GF-D8 (cell line): ENCODE results near the gene ZDHHC6.
"Not testable (repeated sequence)": the region's sequence is repeated elsewhere in the genome, so short reads cannot be mapped to it uniquely, and the experiment has no call there.

Experiments
- DNase-seq: peaks from one replicate; lab custom pipeline; 2025; lab: John Stamatoyannopoulos, UW

The ZDHHC6 gene

DNA sequence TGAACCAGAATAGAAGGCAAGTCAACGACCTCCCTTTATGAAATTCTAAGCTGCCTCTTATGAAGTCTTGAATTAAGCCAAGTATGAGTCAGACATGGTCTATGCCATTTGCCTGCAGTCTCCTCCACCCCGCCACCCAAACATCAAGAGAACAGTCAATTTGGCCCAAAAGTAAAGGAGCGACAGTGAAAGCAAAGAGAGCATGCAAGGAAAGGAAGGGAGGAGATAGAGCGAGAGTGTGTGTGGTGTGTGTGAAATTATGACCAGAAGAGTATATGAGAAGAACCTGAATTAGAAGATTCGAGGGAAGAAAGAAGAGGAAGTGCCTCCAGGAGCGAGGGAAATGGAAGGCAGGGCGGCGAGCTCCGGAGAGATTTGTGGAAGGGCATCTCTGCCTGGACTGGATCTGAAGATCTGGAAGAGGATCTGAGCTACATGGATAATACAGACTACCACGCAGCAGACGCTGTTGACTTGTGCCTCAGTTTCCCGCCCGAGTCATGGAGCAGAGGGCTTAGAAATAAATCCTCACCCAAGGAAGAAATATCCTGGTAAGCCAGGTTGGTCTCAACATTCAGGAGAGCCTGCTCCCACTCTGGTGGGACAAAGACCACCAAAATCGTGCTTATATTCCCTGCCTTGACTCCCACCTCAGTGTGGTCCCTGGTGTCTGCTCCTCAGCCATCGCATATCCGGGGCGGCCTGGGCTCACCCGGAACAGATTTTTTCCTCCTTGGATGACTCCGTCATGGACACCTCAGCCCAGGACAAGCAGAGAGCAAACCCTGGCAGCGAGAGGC, 459 bp downstream of the ZDHHC6 start:
- DNase-seq = no peak

DNA sequence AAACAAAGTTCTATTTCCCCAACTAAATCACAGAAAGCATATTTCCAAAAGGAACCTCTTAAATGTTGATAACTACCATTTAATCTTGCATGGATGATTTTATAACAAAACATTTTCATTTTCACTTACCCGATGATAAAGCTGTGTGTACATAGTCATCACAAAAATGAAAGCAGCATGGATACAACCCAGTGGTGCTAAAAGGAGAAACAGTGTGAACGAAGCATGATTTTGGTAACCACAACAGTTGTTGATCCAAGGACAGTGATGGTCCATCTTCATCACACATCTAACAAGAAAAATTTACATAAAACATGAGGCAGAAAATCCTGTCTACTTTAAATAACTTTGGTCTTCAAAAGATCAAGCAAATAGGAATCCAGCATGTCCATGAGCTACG, 4.7 kb downstream of the ZDHHC6 start:
- DNase-seq = no peak

DNA sequence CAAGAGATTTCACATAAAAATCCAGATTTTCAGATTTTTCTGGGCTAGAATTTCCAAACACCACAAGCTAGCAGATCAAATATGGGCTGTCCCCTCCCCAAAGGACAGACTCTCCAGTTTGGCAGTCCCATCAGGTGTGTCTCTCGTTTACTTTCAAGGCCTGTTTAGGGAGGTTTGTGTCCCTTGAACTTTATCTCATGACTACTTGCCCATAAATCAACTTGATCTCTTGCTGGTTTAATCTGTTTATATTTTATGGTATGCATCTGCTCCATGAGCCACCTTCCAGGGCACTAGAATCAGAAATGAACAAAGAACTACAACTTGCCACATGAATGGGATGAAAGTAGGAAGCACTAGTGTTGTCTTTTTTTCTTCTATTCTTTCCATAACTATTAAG, 5.2 kb downstream of the ZDHHC6 start:
- no peak for DNase-seq

DNA sequence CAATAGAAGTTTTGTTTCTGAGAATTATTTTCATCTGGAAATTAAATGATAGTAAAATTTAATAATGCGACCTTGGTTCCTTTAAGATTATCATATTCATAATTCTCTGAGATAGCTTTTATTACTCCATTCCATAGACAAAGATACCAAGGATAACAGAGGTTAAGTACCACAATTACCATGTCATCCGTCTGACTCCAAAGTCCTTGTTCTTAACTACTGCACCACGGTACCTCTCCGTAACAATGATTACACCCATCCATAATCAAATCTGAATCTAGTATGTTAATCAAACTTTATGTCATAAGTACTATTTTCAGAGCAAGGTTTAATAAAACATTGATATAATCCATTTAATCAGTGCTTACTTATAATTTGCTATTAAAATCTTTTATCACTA, 8.4 kb downstream of the ZDHHC6 start:
- no peak for DNase-seq

DNA sequence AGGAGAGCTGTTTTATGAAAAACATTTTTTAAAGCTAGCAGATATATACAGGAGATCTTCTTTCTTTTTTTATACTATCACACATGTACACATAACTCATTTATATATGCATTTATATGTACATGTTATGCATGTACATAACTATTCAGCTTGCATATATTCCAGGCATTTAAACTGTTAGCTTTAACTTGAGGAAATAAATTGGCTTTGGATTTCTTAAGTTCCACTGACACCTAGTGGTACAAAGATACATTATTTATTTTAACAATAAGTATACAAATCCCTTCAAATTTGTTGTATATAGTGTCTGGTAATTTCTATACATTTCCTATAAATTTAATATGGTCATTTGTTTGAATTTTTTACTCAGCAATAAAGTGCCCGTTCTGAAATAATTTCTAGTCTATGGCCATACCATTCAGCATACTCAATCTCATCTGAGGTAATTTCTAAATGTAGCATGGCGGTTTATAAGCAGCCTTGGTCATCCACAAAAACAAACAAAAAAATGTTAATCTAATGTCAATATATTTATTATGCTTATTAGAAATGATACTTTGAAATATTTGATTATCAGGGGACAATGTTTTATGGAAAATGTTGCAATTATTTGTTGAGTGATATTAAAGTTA, 11.6 kb downstream of the ZDHHC6 start:
- no peak for DNase-seq

DNA sequence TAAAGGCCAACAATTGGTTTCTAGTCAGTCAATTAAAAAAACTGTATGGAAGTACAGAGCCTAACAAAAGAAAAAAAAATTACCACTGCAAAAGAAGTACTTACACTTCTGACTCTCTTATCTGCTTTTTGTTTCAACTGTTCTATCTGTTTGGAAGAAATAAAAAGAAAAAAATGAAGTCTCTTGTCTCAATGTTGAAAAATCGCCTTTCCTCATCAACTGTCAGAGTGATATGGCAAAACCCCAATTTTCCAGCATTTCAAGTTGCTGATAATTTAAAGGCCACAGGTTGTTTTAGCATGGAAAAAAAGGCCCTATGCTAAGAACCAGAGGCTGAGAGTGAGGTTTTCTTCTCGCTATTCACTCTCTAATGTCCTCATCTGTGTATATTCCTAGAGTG, 13.6 kb downstream of the ZDHHC6 start:
- no peak for DNase-seq

DNA sequence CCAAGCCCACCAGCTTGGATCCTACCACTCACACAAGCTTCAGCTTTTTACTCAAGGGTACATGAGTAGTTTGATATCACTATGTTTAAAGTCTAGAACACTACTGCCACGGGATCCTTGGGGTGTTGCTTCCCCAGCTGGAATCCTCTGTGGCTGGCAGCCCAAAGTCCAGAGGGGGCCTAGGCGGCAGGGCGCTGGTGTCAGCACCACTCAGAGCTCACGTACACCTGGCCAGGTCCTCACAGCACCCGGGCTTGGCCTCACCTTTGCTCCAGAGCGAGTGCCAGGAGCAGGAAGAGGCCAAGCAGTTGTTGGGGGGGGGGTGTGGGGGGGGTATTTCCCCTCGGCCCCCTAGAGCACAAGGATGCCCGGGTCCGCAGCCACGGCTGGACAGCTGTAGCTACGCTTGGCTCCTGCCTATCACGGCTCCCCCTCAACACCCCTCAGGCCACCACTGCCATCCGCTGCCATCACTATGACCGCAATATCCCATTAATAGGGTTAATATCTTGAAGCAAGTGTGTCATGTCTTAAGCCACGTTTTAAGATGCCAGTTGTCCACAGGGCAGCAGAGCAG, 17.0 kb downstream of the ZDHHC6 start:
- no peak for DNase-seq

DNA sequence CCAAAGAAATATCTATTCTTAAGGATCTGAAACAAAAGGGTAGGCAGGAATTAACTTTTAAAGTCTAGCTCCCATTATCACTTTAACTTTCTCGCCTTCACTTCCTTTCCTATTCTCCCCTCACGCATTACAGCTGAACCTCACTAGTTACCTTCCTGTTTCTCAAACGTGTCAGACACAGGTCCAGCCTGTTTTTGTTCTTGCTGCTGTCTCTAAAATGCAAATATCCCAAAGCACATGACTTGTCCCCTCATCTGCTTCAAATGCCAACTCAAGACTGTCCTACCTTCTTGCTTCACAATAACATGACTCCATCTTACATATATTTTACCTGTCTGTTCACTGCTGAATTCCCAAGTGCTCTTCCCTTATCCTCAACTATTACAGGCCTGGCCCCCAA, 17.6 kb downstream of the ZDHHC6 start:
- DNase-seq = no peak

DNA sequence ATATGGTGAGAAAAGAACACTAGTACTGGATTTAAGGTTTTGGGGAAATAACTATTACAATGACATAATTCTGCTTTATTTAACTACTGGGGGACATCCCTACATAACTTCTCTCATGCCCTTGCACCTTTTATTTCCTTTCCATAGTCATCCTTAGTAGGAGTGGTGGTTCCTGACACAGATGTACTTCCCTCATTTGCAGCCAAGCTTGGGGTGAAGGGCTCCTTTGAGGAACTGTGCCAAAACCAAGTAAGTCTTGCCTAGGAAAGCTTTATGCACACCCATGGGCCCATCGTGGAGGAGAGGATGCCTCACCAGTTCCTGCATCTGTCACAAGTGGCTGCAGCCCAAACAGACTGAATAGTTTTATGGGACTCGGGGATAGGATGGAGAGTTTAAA, 20.6 kb downstream of the ZDHHC6 start:
- DNase-seq = no peak

DNA sequence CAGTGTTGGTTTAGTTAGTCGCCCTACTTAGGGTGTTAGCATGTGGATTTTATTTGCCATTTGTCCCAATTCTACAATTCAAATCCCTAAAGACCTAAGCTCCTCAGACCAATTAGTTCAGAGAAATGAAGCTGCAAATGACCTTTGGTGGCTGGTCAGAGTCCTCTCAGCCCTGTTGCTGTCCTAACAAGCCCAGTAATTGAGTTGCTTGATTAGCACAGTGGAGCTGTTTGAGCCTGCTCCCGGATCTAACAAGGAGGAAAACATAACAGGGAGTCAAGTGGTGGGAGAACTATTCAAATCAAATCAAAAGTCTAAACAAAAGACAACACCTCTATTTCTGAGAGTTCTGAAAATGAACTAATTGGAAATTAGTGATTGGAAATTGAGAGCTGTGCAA, 22.1 kb downstream of the ZDHHC6 start:
- DNase-seq = no peak

DNA sequence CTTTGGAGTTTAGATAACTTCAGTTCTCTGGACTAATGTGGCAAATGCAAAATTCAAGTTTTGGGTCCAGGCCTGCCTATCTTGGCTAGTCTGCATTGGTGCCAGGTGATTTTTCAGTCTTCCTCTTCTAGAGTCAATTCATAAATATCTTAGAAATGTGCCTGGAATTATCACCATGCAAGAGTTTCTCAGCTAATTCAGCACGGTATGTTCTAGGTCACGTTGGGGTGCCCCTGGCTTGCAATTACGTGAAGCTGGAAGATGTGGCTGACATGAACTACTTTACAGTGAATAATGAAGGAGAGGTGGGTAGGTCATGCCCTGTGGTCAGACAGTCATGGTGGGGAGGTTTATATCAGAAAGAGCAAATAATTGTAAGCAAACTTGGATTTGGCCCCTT, 25.0 kb downstream of the ZDHHC6 start:
- no peak for DNase-seq

DNA sequence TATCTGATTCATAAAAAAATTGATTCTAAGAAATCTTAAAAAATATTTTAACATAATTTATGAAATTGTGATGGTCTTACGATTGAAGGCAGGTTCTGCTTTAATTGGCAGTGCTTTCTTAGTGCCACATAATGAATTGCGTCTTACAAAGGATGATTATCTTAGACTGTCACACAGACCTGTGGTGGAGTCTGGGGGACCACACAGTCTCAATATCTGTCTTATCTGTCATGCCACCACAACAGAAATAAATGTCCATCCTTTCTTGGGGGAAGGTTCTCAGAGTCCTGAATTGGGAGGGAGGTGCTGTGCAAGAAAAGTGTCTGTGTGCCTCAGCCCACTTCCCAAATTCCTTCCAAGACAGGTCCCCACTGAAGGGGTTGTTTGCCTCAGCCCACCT, 34.0 kb downstream of the ZDHHC6 start:
- DNase-seq = no peak

DNA sequence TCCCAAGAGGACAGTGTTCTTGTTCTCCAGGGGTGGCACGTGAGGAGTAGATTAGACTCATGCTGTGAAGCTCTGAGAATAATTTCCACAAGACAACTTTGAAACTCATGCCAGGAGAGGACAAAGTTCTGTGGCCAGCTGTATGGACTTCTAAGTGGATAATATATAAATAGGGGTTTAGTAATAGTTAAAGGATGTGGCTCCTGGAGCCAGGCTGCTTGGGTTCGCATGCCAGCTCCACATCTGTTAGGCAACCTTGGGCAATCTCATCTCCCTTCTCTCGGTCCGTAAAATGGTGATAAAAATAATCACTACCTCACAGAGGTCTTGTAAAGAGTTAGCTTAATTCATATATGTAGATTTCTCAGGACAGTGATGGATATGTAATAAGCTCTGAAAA, 37.0 kb downstream of the ZDHHC6 start:
- no peak for DNase-seq

DNA sequence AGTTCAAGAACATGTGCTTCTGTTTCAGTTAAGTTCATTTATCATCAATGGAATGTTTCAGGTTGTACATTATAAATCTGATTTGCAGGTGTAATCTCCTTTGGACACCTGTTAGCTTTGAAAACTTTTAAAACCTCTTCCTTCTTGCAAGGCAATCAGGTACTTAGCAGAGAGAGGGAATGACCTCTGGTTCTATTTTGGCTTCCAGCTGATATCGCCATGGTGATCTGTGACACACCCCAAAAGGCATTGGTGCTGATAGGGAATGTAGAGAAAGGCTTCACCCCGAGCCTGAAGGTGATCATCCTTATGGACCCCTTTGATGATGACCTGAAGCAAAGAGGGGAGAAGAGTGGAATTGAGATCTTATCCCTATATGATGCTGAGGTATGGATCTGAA, 37.4 kb downstream of the ZDHHC6 start:
- no peak for DNase-seq

DNA sequence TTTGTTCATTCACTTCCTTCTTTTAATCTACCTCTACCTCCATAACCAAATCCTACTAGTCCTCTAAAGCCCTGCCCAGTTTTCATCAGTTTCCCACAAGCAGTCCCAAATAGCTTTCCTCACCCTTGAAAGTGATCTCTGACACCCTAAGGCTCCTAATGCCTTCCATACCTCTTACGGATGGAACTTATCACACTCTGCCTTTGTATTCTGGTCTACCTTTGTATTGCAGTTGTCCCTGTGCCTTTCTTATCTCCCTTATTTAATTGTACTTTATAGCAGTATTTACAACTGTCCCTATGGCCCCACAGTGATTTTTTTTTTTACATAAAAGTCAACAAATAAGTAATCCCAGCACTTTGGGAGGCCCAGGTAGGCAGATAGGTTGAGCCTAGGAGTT, 39.0 kb downstream of the ZDHHC6 start:
- DNase-seq = no peak

DNA sequence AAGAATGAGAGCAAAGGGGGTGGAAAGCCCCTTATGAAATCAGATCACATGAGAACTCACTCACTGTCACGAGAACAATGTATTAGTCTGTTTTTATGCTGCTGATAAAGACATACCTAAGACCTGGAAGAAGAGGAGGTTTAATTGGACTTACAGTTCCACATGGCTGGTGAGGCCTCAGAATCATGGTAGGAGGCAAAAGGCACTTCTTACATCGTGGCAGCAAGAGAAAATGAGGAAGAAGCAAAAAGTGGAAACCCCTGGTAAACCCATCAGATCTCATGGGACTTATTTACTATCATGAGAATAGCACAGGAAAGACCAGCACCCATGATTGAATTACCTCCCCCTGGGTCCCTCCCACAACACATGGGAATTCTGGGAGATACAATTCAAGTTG, 39.9 kb downstream of the ZDHHC6 start:
- DNase-seq = not testable (repeated sequence)

DNA sequence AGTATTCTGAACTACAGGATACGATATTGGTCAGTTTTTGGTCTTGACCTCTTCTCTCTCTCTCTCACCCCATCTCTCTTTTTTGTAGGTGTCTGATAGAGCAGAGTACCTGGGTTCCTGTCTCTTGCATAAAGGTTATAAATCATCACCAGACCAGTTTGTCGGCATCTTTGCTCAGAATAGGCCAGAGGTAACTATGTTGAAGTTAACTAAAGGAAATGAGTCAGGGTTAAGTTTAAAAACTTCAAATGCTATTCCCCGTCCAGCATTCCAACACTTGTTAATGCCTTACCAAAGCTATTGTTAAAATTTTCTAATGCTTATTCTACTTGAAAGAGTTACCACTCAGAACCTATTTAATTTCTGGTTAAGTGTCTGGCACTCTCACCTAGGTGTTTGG, 42.1 kb downstream of the ZDHHC6 start:
- DNase-seq = no peak

DNA sequence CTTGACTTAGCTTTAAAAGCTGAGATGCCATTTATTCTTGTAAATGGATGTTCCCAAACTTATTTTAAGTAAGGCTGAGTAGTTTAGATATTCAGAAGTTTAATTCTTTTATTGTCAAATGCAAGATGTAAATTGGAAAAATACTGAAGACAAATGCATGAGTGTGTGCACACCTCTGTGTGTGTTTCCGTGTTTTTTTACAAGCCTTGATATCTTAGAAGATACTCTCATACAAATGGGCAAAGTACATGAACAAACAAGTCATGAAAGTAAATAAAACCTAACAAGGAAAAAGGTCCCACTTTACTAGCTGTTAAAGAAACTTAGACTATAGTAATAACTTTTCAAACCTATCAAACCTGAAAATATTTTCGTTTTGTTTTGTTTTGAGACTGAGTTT, 43.8 kb downstream of the ZDHHC6 start:
- DNase-seq = no peak

DNA sequence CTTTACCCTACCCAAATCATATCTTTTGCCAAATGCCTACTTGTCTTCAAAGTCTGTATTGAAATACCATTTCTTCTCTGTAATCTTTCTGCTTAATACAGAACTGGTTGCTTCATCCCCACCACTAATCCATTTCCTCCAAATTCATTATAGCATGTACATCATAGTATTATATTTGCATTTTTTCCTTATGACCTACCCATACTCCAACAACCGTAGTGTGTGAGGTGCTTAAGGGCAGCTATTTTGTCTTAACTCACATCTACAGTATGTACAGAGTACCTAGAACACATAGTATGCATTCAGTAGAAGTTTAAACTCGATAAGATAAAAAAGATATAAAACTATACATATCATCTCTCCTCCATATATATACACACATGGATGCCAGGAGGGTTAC, 49.1 kb downstream of the ZDHHC6 start:
- no peak for DNase-seq

DNA sequence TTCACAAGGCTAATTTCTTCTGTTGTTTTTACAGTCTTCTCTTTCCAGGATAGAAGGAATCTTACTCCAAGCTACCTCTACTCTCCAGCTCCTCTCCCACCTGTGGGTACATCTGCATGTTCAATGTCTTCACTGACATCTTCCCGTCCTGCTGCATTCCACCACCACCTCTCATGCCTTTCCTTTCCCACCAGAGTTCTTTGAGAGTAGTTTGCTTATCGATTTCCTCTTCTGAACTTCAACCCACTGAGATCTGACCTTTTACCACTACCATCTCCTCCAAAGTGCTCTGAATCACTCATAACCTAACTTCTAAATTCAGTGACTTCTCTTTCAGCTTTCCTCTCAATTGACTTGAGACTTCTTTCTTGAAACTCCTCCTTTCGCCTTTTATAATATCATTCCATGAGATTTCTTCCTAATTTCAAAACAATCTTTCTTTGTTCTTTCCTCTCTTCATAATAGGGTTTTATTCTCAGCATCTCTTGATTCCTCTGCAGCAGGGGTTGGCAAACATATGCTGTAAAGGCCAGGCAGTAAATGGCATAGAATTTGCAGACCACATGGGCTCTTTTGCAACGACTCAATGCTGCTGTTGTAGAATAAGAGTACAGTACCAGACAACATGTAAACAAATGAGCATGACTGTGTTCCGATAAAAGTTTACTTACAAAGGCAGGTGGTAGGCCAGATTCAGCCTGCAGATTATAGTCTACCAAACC, 50.7 kb downstream of the ZDHHC6 start:
- no peak for DNase-seq

DNA sequence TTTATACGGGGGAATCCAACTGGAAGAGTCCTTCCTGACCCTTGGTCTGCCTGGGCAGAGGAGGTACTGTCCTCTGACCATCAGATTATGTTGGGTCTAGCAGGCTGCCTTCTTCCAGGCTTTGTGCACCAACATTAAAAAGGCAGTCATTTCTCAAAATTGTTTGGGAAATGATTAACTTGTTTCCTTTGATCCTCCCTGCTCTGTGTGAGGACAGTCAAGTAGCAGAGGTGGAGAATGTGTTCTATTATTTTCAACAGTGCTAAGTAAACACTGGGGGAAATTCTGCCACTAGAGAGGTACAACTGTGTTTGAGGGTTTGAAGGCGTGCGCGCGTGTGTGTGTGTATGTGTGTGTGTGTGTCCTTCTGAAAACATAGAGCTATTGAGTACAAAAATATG, 52.2 kb downstream of the ZDHHC6 start:
- DNase-seq = no peak

DNA sequence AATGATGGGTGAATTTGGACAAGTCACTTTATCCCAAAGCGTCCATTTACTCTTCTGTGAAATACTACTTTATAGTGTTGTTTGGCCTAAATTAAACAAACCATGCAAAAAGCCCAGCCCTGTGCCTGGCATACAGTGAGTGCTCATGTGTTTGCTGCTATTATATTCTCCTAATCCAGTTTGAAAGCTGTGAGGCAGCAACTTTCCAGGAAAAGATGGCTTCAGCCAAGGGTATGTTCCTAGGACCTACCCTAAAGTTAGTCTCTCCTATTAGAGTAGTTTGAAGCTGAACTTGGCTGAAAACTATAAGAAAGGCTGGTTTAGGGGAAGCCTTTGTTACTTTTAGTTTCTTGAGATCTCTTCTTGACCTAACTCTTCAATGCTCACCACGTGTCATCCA, 52.9 kb downstream of the ZDHHC6 start:
- DNase-seq = no peak

DNA sequence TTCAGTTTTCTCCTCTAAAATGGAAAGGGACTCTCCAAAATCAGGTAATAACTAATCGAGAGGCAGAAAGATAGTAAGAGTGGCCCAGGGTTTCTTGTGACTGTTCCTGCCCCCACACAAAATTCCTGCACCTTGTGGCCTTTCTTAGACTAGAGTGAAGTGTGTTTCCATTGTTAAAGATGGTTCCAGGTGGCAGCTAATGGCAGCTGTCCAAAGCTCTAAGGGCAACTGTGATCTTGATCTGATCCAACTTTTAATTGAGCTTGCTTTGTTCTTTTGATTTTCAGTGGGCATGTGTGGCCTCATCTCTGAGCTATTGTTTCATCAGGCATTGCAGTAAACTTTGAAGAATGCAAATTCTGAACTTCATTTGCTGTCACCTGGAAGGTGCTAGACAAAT, 53.4 kb downstream of the ZDHHC6 start:
- no peak for DNase-seq
